Lung (tissue), 12 donors: Measurements from ENCODE around the gene SACS. TPM values are rescaled to one million over a fixed set of nuclear protein-coding genes. Genes with fewer than 3 reads are reported as not detected.

Experiments
- ATAC-seq: fragments of 200-7000 bp; cut with Tn5 transposase; one replicate; pipeline ENCODE4 v1.9.1; 2020; ENCODE audit warnings: moderate number of reproducible peaks; ENCODE audit not compliant: insufficient read depth, low FRiP score
- DNase-seq, 3 donors: peaks; one replicate each; pipeline ENCODE4 v3.0.0-alpha.2; 2013 to 2017
- H3K27ac ChIP-seq, 2 donors: one replicate each; pipeline ENCODE4 v1.5.1; 2013; ENCODE audit warnings: mild to moderate bottlenecking in 2 of 2, moderate library complexity in 2 of 2, control low read depth in 1 of 2, inconsistent platforms in 1 of 2, low read depth in 1 of 2, low read length in 1 of 2
- H3K27me3 ChIP-seq, 3 donors: one replicate each; pipeline ENCODE4 v1.5.1; 2013; ENCODE audit warnings: low read length in 2 of 3; ENCODE audit not compliant: control insufficient read depth in 3 of 3, insufficient read depth in 3 of 3
- H3K36me3 ChIP-seq, 4 donors: one replicate each; pipeline ENCODE4 v1.5.1; 2013; ENCODE audit warnings: low read length in 4 of 4, mild to moderate bottlenecking in 1 of 4, moderate library complexity in 1 of 4; ENCODE audit not compliant: control insufficient read depth in 4 of 4, insufficient read depth in 4 of 4
- H3K4me1 ChIP-seq, 5 donors: one replicate each; pipeline ENCODE4 v1.5.1; 2013; ENCODE audit warnings: low read length in 5 of 5, mild to moderate bottlenecking in 2 of 5, moderate library complexity in 1 of 5; ENCODE audit not compliant: control insufficient read depth in 5 of 5, insufficient read depth in 5 of 5
- H3K4me3 ChIP-seq: one replicate; pipeline ENCODE4 v1.5.1; 2013; ENCODE audit warnings: mild to moderate bottlenecking, control low read depth, moderate library complexity
- H3K9ac ChIP-seq, 2 donors: one replicate each; pipeline ENCODE4 v1.5.1; 2013; ENCODE audit warnings: low read length in 2 of 2, control low read depth in 1 of 2; ENCODE audit not compliant: insufficient read depth in 1 of 2
- H3K9me3 ChIP-seq, 4 donors: one replicate each; pipeline ENCODE4 v1.5.1; 2013; ENCODE audit warnings: low read length in 3 of 4, mild to moderate bottlenecking in 1 of 4, moderate library complexity in 1 of 4; ENCODE audit not compliant: control insufficient read depth in 4 of 4, insufficient read depth in 3 of 4
- CTCF ChIP-seq: IDR thresholded peaks from 2 replicates; pipeline ENCODE4 v1.5.1; 2012; ENCODE audit warnings: mild to moderate bottlenecking; ENCODE audit errors: control extremely low read depth, extremely low read depth
- WGBS, 2 donors: extraction: QIAGEN DNeasy Blood & Tissue Kit; methylation state at CpG; one replicate each; pipeline ENCODE4 v1.1.7; 2013; 5-methylcytosine and 5-hydroxymethylcytosine counted together
- polyA plus RNA-seq, 2 donors: library from polyadenylated mRNA; stranded (reverse); fragments of 200-250 nt; gene quantifications; one replicate each; pipeline ENCODE4 v1.2.1, GENCODE V29; 2013
- total RNA-seq, 2 donors: library from RNA; depleted of rRNA in 1 of 2; stranded (reverse); fragments of >200 nt in 1 of 2; gene quantifications; one replicate each; pipeline ENCODE4 v1.2.1, GENCODE V29; 2014 to 2021
- donor health status: control.
- donor health status: control.
- donor health status: Bipolar disorder and iron deficiency.
- donor health status: healthy.
- donor health status: DM: yes; HTN: yes; CAD: no.

The SACS gene
- total and polyA plus RNA-seq, 4 donors, result 2.5 to 21.7 (median 7.0) TPM

- no peak for DNase-seq
- no peaks in the 10 kb centered on the region for H3K36me3 ChIP-seq
- no peaks in the 10 kb centered on the region for H3K9me3 ChIP-seq
- H3K27me3 ChIP-seq, result no peaks in the 10 kb centered on the region
- no peak overlapping the region for H3K27ac ChIP-seq
- no peak for TF ChIP-seq CTCF
- 40 to 64% methylated on average over 3 of the region's 3 CpGs for WGBS, 2 donors
- no peak overlapping the region for H3K4me3 ChIP-seq
- no peak overlapping the region for H3K9ac ChIP-seq
- no peak for ATAC-seq
- peaks cover 0 to 22% (median 6%) of the 10 kb centered on the region in 5 donors for H3K4me1 ChIP-seq
These were observed 29.5 kb upstream of the SACS start for GRCh38 chr13:23462815-23463559.

GRCh38 chr13:23461544-23461943 lies 28.0 kb upstream of the SACS start:
- Histone ChIP-seq H3K36me3 (no peaks in the 10 kb centered on the region), H3K9ac (no peak overlapping the region), H3K27ac (no peak overlapping the region), H3K9me3 (no peaks in the 10 kb centered on the region), H3K27me3 (no peaks in the 10 kb centered on the region), H3K4me3 (no peak overlapping the region), H3K4me1 (peaks cover 0 to 11% (median 0%) of the 10 kb centered on the region in 5 donors)
- 91 to 95% methylated on average over 3 of the region's 3 CpGs for WGBS, 2 donors
- no peak for ATAC-seq
- no peak for TF ChIP-seq CTCF
- DNase-seq, result no peak

GRCh38 chr13:23460921-23461320 lies 27.4 kb upstream of the SACS start:
- 77 to 87% methylated on average over 5 of the region's 5 CpGs for WGBS, 2 donors
- Histone ChIP-seq H3K9ac (no peak overlapping the region), H3K4me3 (no peak overlapping the region), H3K27ac (no peak overlapping the region), H3K27me3 (no peaks in the 10 kb centered on the region), H3K4me1 (peaks cover 0 to 5% (median 0%) of the 10 kb centered on the region in 5 donors), H3K36me3 (no peaks in the 10 kb centered on the region), H3K9me3 (no peaks in the 10 kb centered on the region)
- ATAC-seq, result no peak
- no peak for DNase-seq
- TF ChIP-seq CTCF, result no peak
